Measurements from ENCODE around the gene CDH4. TPM values are rescaled to one million over a fixed set of nuclear protein-coding genes. Genes with fewer than 3 reads are reported as not detected.

Gene CDH4
- total RNA-seq, 1 experiment from 2014 or later: not detected

- no peak overlapping the region for H3K4me3 ChIP-seq (ENCODE audit: low read depth in 2 of 2, low read length in 2 of 2)
- ChIA-PET POLR2A (no interaction called here), CTCF (no interaction called here)
- no peaks in the 10 kb centered on the region for H3K9me3 ChIP-seq (ENCODE audit: control insufficient read depth, insufficient read depth, low read depth, low read length)
- TF ChIP-seq REST (IDR thresholded peaks at IDR 0.05; ENCODE audit: insufficient read depth in 1 of 2, low read depth in 2 of 2, low read length in 1 of 2) (no peak), CTCF (IDR thresholded peaks at IDR 0.05) (no peak), TCF7L2 (IDR thresholded peaks at IDR 0.05; ENCODE audit: low read depth, low read length) (no peak)
- no TSS peak for BruUV-seq (replicated peaks)
- H3K27ac ChIP-seq (ENCODE audit: low read length): no peak overlapping the region
- H3K27me3 ChIP-seq (ENCODE audit: control insufficient read depth, insufficient read depth, low read length): peaks cover 4% of the 10 kb centered on the region; the same call in 1 of the 2 replicates
- no peaks in the 10 kb centered on the region for H3K4me1 ChIP-seq (ENCODE audit: control insufficient read depth, insufficient read depth, low read length)
- in situ Hi-C loops (cut with HindIII; ENCODE audit: low pct_unique_long_range_greater_than_20kb, low sequenced_read_pairs): no loop called here
- H3K36me3 ChIP-seq (ENCODE audit: control insufficient read depth, insufficient read depth, low read length): no peaks in the 10 kb centered on the region
- no peak for ATAC-seq
- no peak for DNase-seq (ENCODE audit: low read depth, low spot score)
- intact Hi-C loops (cut with micrococcal nuclease; ENCODE audit: unreplicated experiment): no loop called here
These were observed 367.7 kb downstream of the CDH4 start for GRCh38 chr20:61619751-61620150.

GRCh38 chr20:61620174-61620573 is 368.1 kb downstream of the CDH4 start:
- Histone ChIP-seq H3K4me1 (ENCODE audit: control insufficient read depth, insufficient read depth, low read length) (no peaks in the 10 kb centered on the region), H3K4me3 (ENCODE audit: low read depth in 2 of 2, low read length in 2 of 2) (no peak overlapping the region), H3K27ac (ENCODE audit: low read length) (no peak overlapping the region), H3K9me3 (ENCODE audit: control insufficient read depth, insufficient read depth, low read depth, low read length) (no peaks in the 10 kb centered on the region), H3K27me3 (ENCODE audit: control insufficient read depth, insufficient read depth, low read length) (peaks cover 4% of the 10 kb centered on the region), H3K36me3 (ENCODE audit: control insufficient read depth, insufficient read depth, low read length) (no peaks in the 10 kb centered on the region)
- intact Hi-C loops (cut with micrococcal nuclease; ENCODE audit: unreplicated experiment) (no loop called here), in situ Hi-C loops (cut with HindIII; ENCODE audit: low pct_unique_long_range_greater_than_20kb, low sequenced_read_pairs) (no loop called here)
- no peak for TF ChIP-seq SIN3A (IDR thresholded peaks at IDR 0.05; ENCODE audit: borderline replicate concordance, insufficient read depth, low read depth, low read length)
- TF ChIP-seq POLR2AphosphoS5 (IDR thresholded peaks at IDR 0.05; ENCODE audit: low read depth, low read length): no peak
- TF ChIP-seq CTCF (IDR thresholded peaks at IDR 0.05): no peak
- TF ChIP-seq TCF7L2 (IDR thresholded peaks at IDR 0.05; ENCODE audit: low read depth, low read length): no peak
- TF ChIP-seq REST (IDR thresholded peaks at IDR 0.05; ENCODE audit: insufficient read depth in 1 of 2, low read depth in 2 of 2, low read length in 1 of 2): no peak
- CTCF ChIA-PET: no interaction called here
- BruUV-seq (replicated peaks): no TSS peak
- ATAC-seq (no peak), DNase-seq (ENCODE audit: low read depth, low spot score) (no peak)
- POLR2A ChIA-PET: no interaction called here
